ENCODE results near the gene CRLF2.
"Not testable (repeated sequence)": the region's sequence is repeated elsewhere in the genome, so short reads cannot be mapped to it uniquely, and the experiment has no call there.

Gene CRLF2

DNA sequence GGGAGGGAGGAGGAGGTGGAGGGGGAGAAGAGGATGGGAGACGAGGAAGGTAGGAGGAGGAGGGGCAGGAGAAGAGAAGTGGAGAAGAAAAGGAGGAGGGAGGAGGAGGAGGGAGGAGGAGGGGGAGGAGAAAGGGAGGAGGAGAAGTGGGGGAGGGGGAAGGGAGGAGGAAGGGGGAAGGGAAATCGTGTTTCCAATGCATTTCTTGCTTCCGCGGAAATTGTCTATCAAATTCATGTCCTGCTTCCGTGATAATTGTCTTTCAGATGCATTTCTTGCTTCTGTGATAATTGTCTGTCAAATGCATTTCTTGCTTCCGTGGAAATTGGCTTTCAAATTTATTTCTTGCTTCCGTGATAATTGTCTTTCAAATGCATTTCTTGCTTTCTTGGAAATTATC is 43.3 kb downstream of the CRLF2 start:
- H3K9me3 ChIP-seq (ENCODE audit: control insufficient read depth in 1 of 2, low read length in 2 of 2): no peaks in the 10 kb centered on the region
- no peaks in the 10 kb centered on the region for H3K27me3 ChIP-seq (ENCODE audit: control insufficient read depth in 1 of 2, insufficient read depth in 2 of 2, low read length in 2 of 2)
- H3K9ac ChIP-seq (ENCODE audit: low read depth in 1 of 2, low read length in 2 of 2): no peak overlapping the region
- H3K27ac ChIP-seq (ENCODE audit: low read depth, low read length): no peak overlapping the region
- no peak overlapping the region for H3K4me3 ChIP-seq (ENCODE audit: low read depth in 1 of 2, low read length in 2 of 2)
- no peaks in the 10 kb centered on the region for H3K36me3 ChIP-seq (ENCODE audit: control insufficient read depth in 1 of 2, insufficient read depth in 2 of 2, low read length in 2 of 2)
- H3K4me1 ChIP-seq (ENCODE audit: control insufficient read depth in 1 of 2, insufficient read depth in 2 of 2, low read length in 2 of 2): no peaks in the 10 kb centered on the region

DNA sequence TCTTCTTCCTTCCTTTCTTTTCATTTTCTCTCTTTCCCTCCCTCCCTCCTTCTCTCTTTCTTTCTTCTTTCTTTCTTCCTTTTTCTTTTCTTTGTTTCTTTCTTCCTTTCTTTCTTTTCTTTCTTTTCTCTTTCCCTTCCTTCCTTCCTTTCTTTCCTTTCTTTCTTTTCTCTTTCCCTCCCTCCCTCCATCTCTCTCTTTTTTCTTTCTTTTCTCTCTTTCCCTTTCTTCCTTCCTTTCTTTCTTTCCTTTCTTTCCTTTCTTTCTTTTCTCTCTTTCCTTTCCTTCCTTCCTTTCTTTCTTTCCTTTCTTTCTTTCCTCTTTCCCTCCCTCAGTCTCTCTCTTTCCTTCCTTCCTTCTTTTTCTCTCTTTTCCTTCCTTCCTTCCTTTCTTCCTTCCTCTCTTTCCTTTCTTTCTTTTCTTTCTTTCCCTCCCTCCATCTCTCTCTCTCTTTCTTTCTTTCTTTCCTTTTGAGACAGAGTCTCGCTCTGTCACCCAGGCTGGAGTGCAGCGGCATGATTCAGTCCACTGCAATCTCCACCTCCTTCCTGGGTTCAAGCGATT is 44.4 kb downstream of the CRLF2 start:
- Histone ChIP-seq H3K4me1 (ENCODE audit: control insufficient read depth in 1 of 2, insufficient read depth in 2 of 2, low read length in 2 of 2) (no peaks in the 10 kb centered on the region), H3K27ac (ENCODE audit: low read depth, low read length) (no peak overlapping the region), H3K27me3 (ENCODE audit: control insufficient read depth in 1 of 2, insufficient read depth in 2 of 2, low read length in 2 of 2) (no peaks in the 10 kb centered on the region), H3K4me3 (ENCODE audit: low read depth in 1 of 2, low read length in 2 of 2) (no peak overlapping the region), H3K9me3 (ENCODE audit: control insufficient read depth in 1 of 2, low read length in 2 of 2) (no peaks in the 10 kb centered on the region), H3K36me3 (ENCODE audit: control insufficient read depth in 1 of 2, insufficient read depth in 2 of 2, low read length in 2 of 2) (no peaks in the 10 kb centered on the region), H3K9ac (ENCODE audit: low read depth in 1 of 2, low read length in 2 of 2) (no peak overlapping the region)

DNA sequence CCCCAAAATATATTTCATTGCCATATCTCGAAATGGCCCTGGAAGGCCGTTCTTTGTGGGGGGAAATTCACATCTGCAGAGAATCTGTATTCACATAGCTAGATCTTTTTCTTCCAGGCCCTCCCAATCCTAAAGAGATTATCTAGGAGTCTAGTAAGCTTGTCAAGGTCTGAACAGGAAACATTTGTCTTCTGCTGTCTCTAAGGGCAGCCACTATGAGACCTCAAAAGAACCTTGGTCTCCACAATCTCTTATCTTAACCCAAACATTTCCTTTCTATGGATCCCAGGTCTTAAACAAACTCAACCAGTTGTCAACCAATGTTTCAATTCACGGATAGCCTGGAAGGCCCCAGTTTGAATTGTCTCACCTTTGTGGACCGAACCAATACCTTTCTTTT is 45.0 kb downstream of the CRLF2 start:
- H3K9me3 ChIP-seq (ENCODE audit: control insufficient read depth in 1 of 2, low read length in 2 of 2): no peaks in the 10 kb centered on the region
- no peak overlapping the region for H3K9ac ChIP-seq (ENCODE audit: low read depth in 1 of 2, low read length in 2 of 2)
- H3K4me1 ChIP-seq (ENCODE audit: control insufficient read depth in 1 of 2, insufficient read depth in 2 of 2, low read length in 2 of 2): no peaks in the 10 kb centered on the region
- no peaks in the 10 kb centered on the region for H3K36me3 ChIP-seq (ENCODE audit: control insufficient read depth in 1 of 2, insufficient read depth in 2 of 2, low read length in 2 of 2)
- H3K27me3 ChIP-seq (ENCODE audit: control insufficient read depth in 1 of 2, insufficient read depth in 2 of 2, low read length in 2 of 2): no peaks in the 10 kb centered on the region
- H3K27ac ChIP-seq (ENCODE audit: low read depth, low read length): no peak overlapping the region
- no peak overlapping the region for H3K4me3 ChIP-seq (ENCODE audit: low read depth in 1 of 2, low read length in 2 of 2)

DNA sequence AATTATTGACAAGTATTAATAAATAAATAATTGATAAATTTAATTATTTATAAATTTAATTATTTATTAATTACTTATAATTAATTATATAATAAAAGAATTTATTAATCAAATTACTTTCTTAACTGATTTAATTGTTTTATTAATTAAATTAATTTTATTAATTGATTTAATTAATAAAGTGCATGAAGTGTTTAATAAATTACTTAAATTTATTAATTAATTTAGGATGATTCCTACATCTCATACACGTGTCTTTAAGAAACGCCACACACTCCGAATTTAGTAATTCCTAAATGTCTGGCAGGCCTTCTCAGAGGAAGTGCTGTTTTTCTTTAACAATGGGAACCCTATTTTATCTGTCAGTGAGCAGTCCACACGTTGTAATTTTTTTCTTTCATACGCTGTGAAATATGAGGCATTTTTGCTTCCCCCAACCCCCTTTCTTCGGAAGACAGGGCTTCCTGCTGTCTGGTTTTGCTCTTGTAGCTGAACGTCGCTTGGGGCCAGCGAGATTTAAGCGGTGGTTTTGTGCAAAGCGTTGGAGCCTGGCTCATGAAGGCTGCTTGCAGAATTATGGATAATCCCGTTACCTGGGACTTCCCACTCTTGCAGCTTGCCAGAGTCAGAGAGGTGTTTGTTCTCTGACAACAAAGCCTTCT is 46.8 kb downstream of the CRLF2 start:
- Histone ChIP-seq H3K4me3 (ENCODE audit: low read depth in 1 of 2, low read length in 2 of 2) (no peak overlapping the region), H3K27ac (ENCODE audit: low read depth, low read length) (no peak overlapping the region), H3K4me1 (ENCODE audit: control insufficient read depth in 1 of 2, insufficient read depth in 2 of 2, low read length in 2 of 2) (no peaks in the 10 kb centered on the region), H3K27me3 (ENCODE audit: control insufficient read depth in 1 of 2, insufficient read depth in 2 of 2, low read length in 2 of 2) (no peaks in the 10 kb centered on the region), H3K36me3 (ENCODE audit: control insufficient read depth in 1 of 2, insufficient read depth in 2 of 2, low read length in 2 of 2) (no peaks in the 10 kb centered on the region), H3K9me3 (ENCODE audit: control insufficient read depth in 1 of 2, low read length in 2 of 2) (no peaks in the 10 kb centered on the region), H3K9ac (ENCODE audit: low read depth in 1 of 2, low read length in 2 of 2) (no peak overlapping the region)

DNA sequence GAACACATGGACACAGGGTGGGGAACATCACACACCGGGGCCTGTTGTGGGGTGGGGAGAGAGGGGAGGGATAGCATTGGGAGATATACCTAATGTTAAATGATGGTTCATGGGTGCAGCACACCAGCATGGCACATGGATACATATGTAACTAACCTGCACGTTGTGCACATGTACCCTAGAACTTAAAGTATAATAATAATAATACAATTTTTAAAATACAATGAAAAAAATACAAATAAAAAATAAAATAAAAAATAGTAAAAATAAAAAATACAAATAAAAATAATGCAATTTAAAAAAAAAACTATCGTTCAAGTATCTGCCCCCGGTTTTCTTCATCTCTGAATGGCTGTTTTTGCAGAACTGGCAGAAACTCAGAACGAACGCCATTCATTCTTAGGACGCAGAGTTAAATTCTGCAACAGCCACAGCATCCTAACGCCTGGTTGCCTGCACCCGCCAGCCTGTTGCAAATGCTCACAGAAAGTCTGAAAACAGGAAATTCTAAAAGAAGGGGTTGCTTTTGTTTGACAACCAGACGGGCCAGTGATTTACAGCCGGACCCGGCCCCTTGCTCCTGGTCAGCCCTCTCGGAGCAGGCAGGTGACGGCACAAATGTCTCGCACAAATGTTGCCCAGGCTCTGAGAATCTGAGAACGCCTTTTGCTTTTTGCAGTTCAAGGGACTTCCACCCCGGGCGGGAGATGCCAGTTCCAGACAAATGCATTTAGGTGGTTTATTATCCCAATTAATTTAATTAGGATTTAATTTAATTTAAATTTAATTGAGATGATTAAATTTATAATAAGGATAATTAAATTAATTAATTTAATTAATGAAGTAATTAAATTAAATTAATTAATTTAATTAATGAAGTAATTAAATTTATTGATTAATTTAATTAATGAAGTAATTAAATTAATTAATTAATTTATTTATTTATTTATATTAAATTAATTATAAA is 47.8 kb downstream of the CRLF2 start:
- H3K4me3 ChIP-seq (ENCODE audit: low read depth in 1 of 2, low read length in 2 of 2): no peak overlapping the region
- no peaks in the 10 kb centered on the region for H3K9me3 ChIP-seq (ENCODE audit: control insufficient read depth in 1 of 2, low read length in 2 of 2)
- no peaks in the 10 kb centered on the region for H3K4me1 ChIP-seq (ENCODE audit: control insufficient read depth in 1 of 2, insufficient read depth in 2 of 2, low read length in 2 of 2)
- H3K27ac ChIP-seq (ENCODE audit: low read depth, low read length): no peak overlapping the region
- H3K27me3 ChIP-seq (ENCODE audit: control insufficient read depth in 1 of 2, insufficient read depth in 2 of 2, low read length in 2 of 2): no peaks in the 10 kb centered on the region
- H3K9ac ChIP-seq (ENCODE audit: low read depth in 1 of 2, low read length in 2 of 2): no peak overlapping the region
- no peaks in the 10 kb centered on the region for H3K36me3 ChIP-seq (ENCODE audit: control insufficient read depth in 1 of 2, insufficient read depth in 2 of 2, low read length in 2 of 2)

DNA sequence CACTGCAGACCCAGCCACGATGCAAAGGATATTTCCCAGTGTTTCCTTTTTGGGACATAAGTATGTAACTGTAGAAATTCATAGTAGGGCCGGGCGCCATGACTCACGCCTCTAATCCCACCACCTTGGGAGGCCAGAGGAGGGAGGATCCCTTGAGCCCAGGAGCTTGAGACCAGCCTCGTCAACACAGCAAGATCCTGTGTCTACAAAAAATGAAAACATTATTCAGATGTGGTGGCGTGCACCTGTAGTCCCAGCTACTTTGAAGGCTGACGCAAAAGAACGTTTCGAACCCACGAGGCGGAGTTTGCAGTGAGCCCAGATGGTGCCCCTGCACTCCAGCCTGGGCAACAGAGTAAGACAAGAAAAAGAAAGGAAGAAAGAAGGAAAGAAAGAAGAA is 49.2 kb downstream of the CRLF2 start:
- Histone ChIP-seq H3K9ac (ENCODE audit: low read depth in 1 of 2, low read length in 2 of 2) (no peak overlapping the region), H3K4me3 (ENCODE audit: low read depth in 1 of 2, low read length in 2 of 2) (no peak overlapping the region), H3K27me3 (ENCODE audit: control insufficient read depth in 1 of 2, insufficient read depth in 2 of 2, low read length in 2 of 2) (no peaks in the 10 kb centered on the region), H3K4me1 (ENCODE audit: control insufficient read depth in 1 of 2, insufficient read depth in 2 of 2, low read length in 2 of 2) (no peaks in the 10 kb centered on the region), H3K36me3 (ENCODE audit: control insufficient read depth in 1 of 2, insufficient read depth in 2 of 2, low read length in 2 of 2) (no peaks in the 10 kb centered on the region), H3K9me3 (ENCODE audit: control insufficient read depth in 1 of 2, low read length in 2 of 2) (no peaks in the 10 kb centered on the region), H3K27ac (ENCODE audit: low read depth, low read length) (no peak overlapping the region)

DNA sequence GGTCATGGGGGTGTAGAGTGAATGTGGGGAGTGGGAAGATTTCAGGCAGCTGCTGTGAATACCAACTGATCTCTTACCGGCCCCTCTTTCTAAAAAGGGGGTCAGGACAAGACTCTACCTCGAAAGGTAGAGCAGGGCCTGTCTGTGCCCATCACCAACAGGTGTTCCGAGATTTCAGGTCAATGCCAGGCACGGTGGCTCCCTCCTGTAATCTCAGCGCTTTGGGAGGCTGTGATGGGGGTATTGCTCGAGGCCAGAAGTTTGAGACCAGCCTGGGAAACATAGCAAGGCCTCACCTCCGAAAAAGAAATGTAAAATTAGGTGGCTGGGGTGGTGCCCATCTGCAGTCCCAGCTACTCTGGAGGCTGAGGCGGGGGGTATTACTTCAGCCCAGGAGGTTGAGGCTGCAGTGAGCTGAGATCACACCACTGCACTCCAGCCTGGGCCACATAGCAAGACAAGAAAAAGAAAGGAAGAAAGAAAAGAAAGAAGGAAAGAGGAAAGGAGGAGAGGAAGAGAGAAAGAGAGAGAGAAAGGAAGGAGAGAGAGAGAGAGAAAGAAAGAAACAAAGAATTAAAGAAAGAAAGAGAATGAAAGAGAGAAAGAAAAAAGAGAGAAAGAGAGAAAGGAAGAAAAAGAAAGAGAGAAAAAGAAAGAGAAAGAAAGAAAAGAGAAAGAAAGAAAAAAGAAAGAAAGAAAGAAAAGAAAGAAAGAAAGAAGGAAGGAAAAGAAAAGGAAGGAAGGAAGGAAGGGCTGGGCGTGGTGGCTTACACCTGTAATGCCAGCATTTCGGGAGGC is 50.1 kb downstream of the CRLF2 start:
- H3K4me1 ChIP-seq (ENCODE audit: control insufficient read depth in 1 of 2, insufficient read depth in 2 of 2, low read length in 2 of 2): no peaks in the 10 kb centered on the region
- H3K27me3 ChIP-seq (ENCODE audit: control insufficient read depth in 1 of 2, insufficient read depth in 2 of 2, low read length in 2 of 2): no peaks in the 10 kb centered on the region
- no peak overlapping the region for H3K4me3 ChIP-seq (ENCODE audit: low read depth in 1 of 2, low read length in 2 of 2)
- no peak overlapping the region for H3K9ac ChIP-seq (ENCODE audit: low read depth in 1 of 2, low read length in 2 of 2)
- H3K9me3 ChIP-seq (ENCODE audit: control insufficient read depth in 1 of 2, low read length in 2 of 2): no peaks in the 10 kb centered on the region
- H3K36me3 ChIP-seq (ENCODE audit: control insufficient read depth in 1 of 2, insufficient read depth in 2 of 2, low read length in 2 of 2): no peaks in the 10 kb centered on the region
- no peak overlapping the region for H3K27ac ChIP-seq (ENCODE audit: low read depth, low read length)

DNA sequence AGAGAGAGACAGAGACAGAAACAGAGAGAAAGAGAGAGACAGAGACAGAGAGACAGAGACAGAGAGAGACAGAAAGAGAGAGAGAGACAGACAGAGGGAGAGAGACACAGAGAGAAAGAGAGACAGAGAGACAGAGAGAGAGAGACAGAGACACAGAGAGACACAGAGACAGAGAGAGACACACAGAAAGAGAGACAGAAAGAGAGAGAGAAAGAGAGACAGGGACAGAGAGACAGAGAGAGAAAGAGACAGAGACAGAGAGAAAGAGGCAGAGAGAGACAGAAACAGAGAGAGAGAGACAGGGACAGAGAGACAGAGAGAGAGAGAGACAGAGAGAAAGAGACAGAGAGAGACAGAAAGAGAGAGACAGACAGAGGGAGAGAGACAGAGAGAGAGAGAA is 52.9 kb downstream of the CRLF2 start:
- H3K9ac ChIP-seq (ENCODE audit: low read depth in 1 of 2, low read length in 2 of 2): no peak overlapping the region
- no peaks in the 10 kb centered on the region for H3K9me3 ChIP-seq (ENCODE audit: control insufficient read depth in 1 of 2, low read length in 2 of 2)
- H3K36me3 ChIP-seq (ENCODE audit: control insufficient read depth in 1 of 2, insufficient read depth in 2 of 2, low read length in 2 of 2): no peaks in the 10 kb centered on the region
- H3K4me1 ChIP-seq (ENCODE audit: control insufficient read depth in 1 of 2, insufficient read depth in 2 of 2, low read length in 2 of 2): no peaks in the 10 kb centered on the region
- H3K4me3 ChIP-seq (ENCODE audit: low read depth in 1 of 2, low read length in 2 of 2): no peak overlapping the region
- no peaks in the 10 kb centered on the region for H3K27me3 ChIP-seq (ENCODE audit: control insufficient read depth in 1 of 2, insufficient read depth in 2 of 2, low read length in 2 of 2)
- H3K27ac ChIP-seq (ENCODE audit: low read depth, low read length): no peak overlapping the region

DNA sequence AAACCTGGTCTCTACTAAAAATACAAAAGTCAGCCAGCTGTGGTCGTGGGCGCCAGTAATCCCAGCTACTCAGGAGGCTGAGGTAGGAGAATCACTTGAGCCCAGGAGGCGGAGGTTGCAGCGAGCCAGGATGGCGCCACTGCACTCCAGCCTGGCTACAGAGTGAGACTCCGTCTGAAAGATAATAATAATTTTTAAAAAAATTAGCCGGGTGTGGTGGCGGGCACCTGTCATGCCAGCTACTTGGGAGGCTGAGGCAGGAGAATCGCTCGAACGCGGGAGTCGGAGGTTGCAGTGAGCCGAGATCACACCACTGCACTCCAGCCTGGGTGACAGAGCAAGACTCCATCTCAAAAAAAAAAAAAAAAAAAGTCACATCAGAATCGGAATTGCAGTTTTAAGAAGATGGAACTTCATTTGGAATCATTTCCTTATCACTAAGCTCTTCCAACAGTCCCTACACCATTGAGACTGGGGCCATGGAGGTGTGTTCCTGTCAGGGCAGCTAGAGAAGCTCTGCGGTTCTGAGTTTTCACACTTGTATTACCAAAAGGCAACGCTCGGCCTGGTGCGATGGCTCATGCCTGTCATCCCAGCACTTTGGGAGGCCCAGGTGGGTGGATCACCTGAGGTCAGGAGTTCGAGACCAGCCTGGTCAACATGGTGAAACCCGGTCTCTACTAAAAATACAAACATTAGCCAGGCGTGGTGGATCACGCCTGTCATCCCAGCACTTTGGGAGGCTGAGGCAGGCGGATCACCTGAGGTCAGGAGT is 55.6 kb downstream of the CRLF2 start:
- not testable (repeated sequence) for H3K27me3 ChIP-seq (ENCODE audit: control insufficient read depth in 1 of 2, insufficient read depth in 2 of 2, low read length in 2 of 2); H3K4me3 ChIP-seq (ENCODE audit: low read depth in 1 of 2, low read length in 2 of 2); H3K4me1 ChIP-seq (ENCODE audit: control insufficient read depth in 1 of 2, insufficient read depth in 2 of 2, low read length in 2 of 2); H3K9me3 ChIP-seq (ENCODE audit: control insufficient read depth in 1 of 2, low read length in 2 of 2); H3K27ac ChIP-seq (ENCODE audit: low read depth, low read length); H3K9ac ChIP-seq (ENCODE audit: low read depth in 1 of 2, low read length in 2 of 2); H3K36me3 ChIP-seq (ENCODE audit: control insufficient read depth in 1 of 2, insufficient read depth in 2 of 2, low read length in 2 of 2)

Measured in duodenal mucosa (tissue), 2 donors.